ENCODE data around the gene TRAPPC11. TPM values are rescaled to one million over a fixed set of nuclear protein-coding genes. Genes with fewer than 3 reads are reported as not detected.

The TRAPPC11 gene
- polyA plus RNA-seq, 3 donors: 32.3 to 49.8 (median 44.3) TPM

- peak; percentile 65 for DNase-seq
Observed at GRCh38 chr4:183747931-183748670, 89.0 kb downstream of the TRAPPC11 start.

GRCh38 chr4:183751106-183751505, 92.0 kb downstream of the TRAPPC11 start:
- DNase-seq: no peak

GRCh38 chr4:183755596-183755995, 96.5 kb downstream of the TRAPPC11 start:
- no peak for DNase-seq

GRCh38 chr4:183757060-183757459, 98.0 kb downstream of the TRAPPC11 start:
- DNase-seq: peak; percentile 39

- peak; percentile 33 for DNase-seq
Observed at GRCh38 chr4:183758061-183758757, 99.1 kb downstream of the TRAPPC11 start.

GRCh38 chr4:183758758-183759447, 99.8 kb downstream of the TRAPPC11 start:
- no peak for DNase-seq

- DNase-seq: no peak
Observed at GRCh38 chr4:183760326-183760725, 101.2 kb downstream of the TRAPPC11 start.

Other genes starting within 250 kb of the TRAPPC11 start
- 10 to 100 TPM; 33.7 to 35.0 (median 34.0) TPM for gene CDKN2AIP, start 214.7 kb upstream of the TRAPPC11 start, polyA plus RNA-seq (ENCODE audit: insufficient read length in 3 of 3)
- 10 to 100 TPM; 20.0 to 25.8 (median 25.4) TPM for gene ING2, start 154.2 kb upstream of the TRAPPC11 start, polyA plus RNA-seq (ENCODE audit: insufficient read length in 3 of 3)
- 10 to 100 TPM; 32.5 to 36.9 (median 33.3) TPM for gene RWDD4, start 108 bp upstream of the TRAPPC11 start, polyA plus RNA-seq (ENCODE audit: insufficient read length in 3 of 3)
- 10 to 100 TPM; 10.0 to 13.2 (median 10.3) TPM for gene STOX2, start 246.0 kb downstream of the TRAPPC11 start, polyA plus RNA-seq (ENCODE audit: insufficient read length in 3 of 3)